Measurements from ENCODE around the gene PRR15L.

PRR15L gene

GRCh38 chr17:47962901-47963300 lies 5.2 kb upstream of the PRR15L start:
- no peak for DNase-seq (ENCODE audit: low read depth in 2 of 3, low spot score in 2 of 3)

- DNase-seq (ENCODE audit: low read depth in 2 of 3, low spot score in 2 of 3): no peak
These were observed 3.7 kb upstream of the PRR15L start for GRCh38 chr17:47961406-47961805.

GRCh38 chr17:47959825-47960655 lies 2.4 kb upstream of the PRR15L start:
- DNase-seq (ENCODE audit: low read depth in 2 of 3, low spot score in 2 of 3): no peak

- no peak for DNase-seq (ENCODE audit: low read depth in 2 of 3, low spot score in 2 of 3)
These were observed 692 bp downstream of the PRR15L start for GRCh38 chr17:47956791-47957590.

GRCh38 chr17:47955497-47956461 lies 1.9 kb downstream of the PRR15L start:
- DNase-seq (ENCODE audit: low read depth in 2 of 3, low spot score in 2 of 3): no peak

GRCh38 chr17:47953909-47954308 lies 3.8 kb downstream of the PRR15L start:
- no peak for DNase-seq (ENCODE audit: low read depth in 2 of 3, low spot score in 2 of 3)

- no peak for DNase-seq (ENCODE audit: low read depth in 2 of 3, low spot score in 2 of 3)
These were observed 5.3 kb downstream of the PRR15L start for GRCh38 chr17:47952171-47953021.

GRCh38 chr17:47950448-47950847 lies 7.2 kb downstream of the PRR15L start:
- DNase-seq (ENCODE audit: low read depth in 2 of 3, low spot score in 2 of 3): no peak

GRCh38 chr17:47949946-47950345 lies 7.7 kb downstream of the PRR15L start:
- no peak for DNase-seq (ENCODE audit: low read depth in 2 of 3, low spot score in 2 of 3)

- peak; percentile 52 to 83 (median 82) for DNase-seq (ENCODE audit: low read depth in 2 of 3, low spot score in 2 of 3)
These were observed 8.4 kb downstream of the PRR15L start for GRCh38 chr17:47949197-47949759.

GRCh38 chr17:47948706-47949196 lies 8.9 kb downstream of the PRR15L start:
- DNase-seq (ENCODE audit: low read depth in 2 of 3, low spot score in 2 of 3): no peak

GRCh38 chr17:47946929-47947397 lies 10.7 kb downstream of the PRR15L start:
- DNase-seq (ENCODE audit: low read depth in 2 of 3, low spot score in 2 of 3): peak in 2 of 3 experiments; percentile 56 to 59

- DNase-seq (ENCODE audit: low read depth in 2 of 3, low spot score in 2 of 3): no peak
These were observed 11.2 kb downstream of the PRR15L start for GRCh38 chr17:47946516-47946915.

- no peak for DNase-seq (ENCODE audit: low read depth in 2 of 3, low spot score in 2 of 3)
These were observed 11.9 kb downstream of the PRR15L start for GRCh38 chr17:47945529-47946508.

GRCh38 chr17:47945080-47945479 lies 12.6 kb downstream of the PRR15L start:
- DNase-seq (ENCODE audit: low read depth in 2 of 3, low spot score in 2 of 3): no peak

GRCh38 chr17:47942568-47942967 lies 15.1 kb downstream of the PRR15L start:
- no peak for DNase-seq (ENCODE audit: low read depth in 2 of 3, low spot score in 2 of 3)

GRCh38 chr17:47942096-47942510 lies 15.6 kb downstream of the PRR15L start:
- no peak for DNase-seq (ENCODE audit: low read depth in 2 of 3, low spot score in 2 of 3)

All from activated CD8-positive, alpha-beta memory T cell treated with anti-CD3 and anti-CD28 coated beads for 48 hours (primary cell).